Stomach smooth muscle (tissue), 2 donors: ENCODE data around the gene RANGAP1.
A peak's percentile ranks its signal among the peaks of the same experiment; 100 is the strongest.
"Not testable (repeated sequence)": the region's sequence is repeated elsewhere in the genome, so short reads cannot be mapped to it uniquely, and the experiment has no call there.

Experiments used
- H3K27ac ChIP-seq: one replicate; pipeline ENCODE4 v1.7.0; 2013; ENCODE audit warnings: mild to moderate bottlenecking, low read length, inconsistent platforms
- H3K27me3 ChIP-seq, 2 donors: one replicate each; pipeline ENCODE4 v1.7.0; 2013; ENCODE audit warnings: low read length in 2 of 2; ENCODE audit not compliant: insufficient read depth in 2 of 2, control insufficient read depth in 1 of 2
- H3K36me3 ChIP-seq, 2 donors: one replicate each; pipeline ENCODE4 v1.7.0; 2013; ENCODE audit warnings: low read length in 2 of 2; ENCODE audit not compliant: control insufficient read depth in 2 of 2, insufficient read depth in 2 of 2
- H3K4me1 ChIP-seq: one replicate; pipeline ENCODE4 v1.7.0; 2013; ENCODE audit warnings: low read length; ENCODE audit not compliant: control insufficient read depth, insufficient read depth
- H3K4me3 ChIP-seq, 2 donors: one replicate each; pipeline ENCODE4 v1.7.0; 2013; ENCODE audit warnings: low read length in 2 of 2
- H3K9ac ChIP-seq, 2 donors: one replicate each; pipeline ENCODE4 v1.7.0; 2013; ENCODE audit warnings: low read length in 2 of 2, mild to moderate bottlenecking in 1 of 2
- H3K9me3 ChIP-seq, 2 donors: one replicate each; pipeline ENCODE4 v1.7.0; 2013; ENCODE audit warnings: low read length in 2 of 2; ENCODE audit not compliant: control insufficient read depth in 2 of 2
- donor health status: healthy.
- donor health status: Pancreatic carcinoma.

Gene RANGAP1

GRCh38 chr22:41300661-41301060 is 14.7 kb upstream of the RANGAP1 start:
- Histone ChIP-seq H3K9me3 (no peaks in the 10 kb centered on the region), H3K27me3 (no peaks in the 10 kb centered on the region), H3K36me3 (no peaks in the 10 kb centered on the region), H3K4me3 (peak overlapping the region; percentile 73 to 80), H3K27ac (peak overlapping the region; percentile 55), H3K9ac (peak overlapping the region; percentile 82 to 94), H3K4me1 (peaks cover 13% of the 10 kb centered on the region)

DNA sequence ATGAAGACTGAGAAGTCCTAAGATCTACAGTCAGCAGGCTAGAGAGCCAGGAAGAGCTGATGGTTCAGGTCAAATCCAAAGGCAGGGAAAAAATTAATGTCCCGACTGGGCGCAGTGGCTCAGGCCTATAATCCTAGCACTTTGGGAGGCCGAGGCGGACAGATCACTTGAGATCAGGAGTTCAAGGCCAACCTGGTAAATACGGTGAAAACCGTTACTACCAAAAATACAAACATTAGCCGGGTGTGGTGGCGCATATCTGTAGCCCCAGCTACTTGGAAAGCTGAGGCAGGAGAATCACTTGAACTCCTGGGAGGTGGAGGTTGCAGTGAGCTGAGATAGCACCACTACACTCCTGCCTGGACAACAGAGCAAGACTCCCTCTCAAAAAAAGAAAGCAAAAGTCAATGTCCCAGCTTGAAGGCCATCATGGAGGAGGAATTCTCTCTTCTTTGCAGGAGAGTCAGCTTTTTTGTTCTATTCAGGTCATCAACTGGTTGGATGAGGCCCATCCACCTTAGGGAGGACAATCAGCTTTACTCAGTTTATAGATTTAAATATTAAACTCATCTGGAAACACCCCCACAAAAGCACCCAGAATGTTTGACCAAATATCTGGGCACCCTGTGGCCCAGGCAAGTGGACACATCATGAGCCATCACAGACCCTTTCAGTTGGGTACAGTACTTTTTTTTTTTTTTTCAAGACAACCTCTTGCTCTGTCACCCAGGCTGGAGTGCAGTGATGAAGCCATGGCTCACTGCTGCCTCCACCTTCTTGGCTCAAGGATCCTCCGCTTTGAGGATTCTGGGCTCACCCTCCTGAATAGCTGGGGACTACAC is 11.1 kb upstream of the RANGAP1 start:
- Histone ChIP-seq H3K9me3 (no peaks in the 10 kb centered on the region), H3K27ac (no peak overlapping the region), H3K4me1 (peaks cover 6% of the 10 kb centered on the region), H3K27me3 (no peaks in the 10 kb centered on the region), H3K36me3 (no peaks in the 10 kb centered on the region), H3K4me3 (no peak overlapping the region), H3K9ac (no peak overlapping the region)

- not testable (repeated sequence) for H3K27ac ChIP-seq, H3K27me3 ChIP-seq, H3K9ac ChIP-seq, H3K4me1 ChIP-seq, H3K9me3 ChIP-seq, H3K36me3 ChIP-seq, H3K4me3 ChIP-seq
Observed at GRCh38 chr22:41294816-41295215, 8.8 kb upstream of the RANGAP1 start.

GRCh38 chr22:41290262-41291221 is 4.6 kb upstream of the RANGAP1 start:
- Histone ChIP-seq H3K9me3 (no peaks in the 10 kb centered on the region), H3K27me3 (no peaks in the 10 kb centered on the region), H3K36me3 (no peaks in the 10 kb centered on the region), H3K4me3 (no peak overlapping the region), H3K27ac (no peak overlapping the region), H3K9ac (no peak overlapping the region), H3K4me1 (peaks cover 4% of the 10 kb centered on the region)

DNA sequence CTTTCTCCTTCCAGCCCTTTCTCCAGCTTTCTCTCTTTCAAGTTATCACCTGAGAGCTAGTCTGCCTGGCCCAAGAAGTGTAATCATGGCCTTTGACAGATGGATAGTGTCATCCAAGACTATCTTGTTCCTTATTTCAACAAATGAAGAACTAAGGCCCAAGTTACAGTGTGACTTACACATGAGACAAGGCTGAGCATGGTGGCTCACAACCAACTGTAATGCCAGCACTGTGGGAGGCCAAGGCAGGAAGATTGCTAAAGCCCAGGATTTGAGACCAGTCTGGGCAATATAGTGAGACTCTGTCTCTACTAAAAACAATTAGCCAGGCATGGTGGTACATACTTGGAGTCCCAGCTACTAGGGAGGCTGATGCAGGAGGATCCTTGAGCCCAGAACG is 3.7 kb upstream of the RANGAP1 start:
- H3K36me3 ChIP-seq: peaks cover 0 to under 1% of the 10 kb centered on the region in 2 donors
- H3K9me3 ChIP-seq: no peaks in the 10 kb centered on the region
- H3K4me1 ChIP-seq: peaks cover 7% of the 10 kb centered on the region
- H3K27ac ChIP-seq: no peak overlapping the region
- H3K9ac ChIP-seq: no peak overlapping the region
- no peaks in the 10 kb centered on the region for H3K27me3 ChIP-seq
- no peak overlapping the region for H3K4me3 ChIP-seq

- peak overlapping the region; percentile 37 for H3K27ac ChIP-seq
Observed at GRCh38 chr22:41288245-41288946, 2.4 kb upstream of the RANGAP1 start.

GRCh38 chr22:41286639-41287091 is 678 bp upstream of the RANGAP1 start:
- peaks cover 3 to 8% of the 10 kb centered on the region in 2 donors for H3K36me3 ChIP-seq

More at GRCh38 chr22:41288245-41288946, 2.4 kb upstream of the RANGAP1 start:
- H3K36me3 ChIP-seq: peaks cover 3% of the 10 kb centered on the region in 2 donors
- H3K9ac ChIP-seq: peak overlapping the region in 1 of 2 donors; percentile 20
- H3K4me1 ChIP-seq: peaks cover 7% of the 10 kb centered on the region
- no peaks in the 10 kb centered on the region for H3K27me3 ChIP-seq
- H3K4me3 ChIP-seq: no peak overlapping the region
- H3K9me3 ChIP-seq: no peaks in the 10 kb centered on the region

GRCh38 chr22:41285441-41285819 is 557 bp downstream of the RANGAP1 start:
- no peaks in the 10 kb centered on the region for H3K9me3 ChIP-seq
- H3K36me3 ChIP-seq: peaks cover 8 to 12% of the 10 kb centered on the region in 2 donors
- peak overlapping the region; percentile 84 to 91 for H3K4me3 ChIP-seq
- H3K9ac ChIP-seq: peak overlapping the region; percentile 73 to 88
- peaks cover 7% of the 10 kb centered on the region for H3K4me1 ChIP-seq
- no peaks in the 10 kb centered on the region for H3K27me3 ChIP-seq
- peak overlapping the region; percentile 67 for H3K27ac ChIP-seq

More at GRCh38 chr22:41286639-41287091, 678 bp upstream of the RANGAP1 start:
- H3K9me3 ChIP-seq: no peaks in the 10 kb centered on the region
- peak overlapping the region; percentile 67 for H3K27ac ChIP-seq
- peak overlapping the region; percentile 50 to 74 for H3K9ac ChIP-seq
- H3K4me1 ChIP-seq: peaks cover 7% of the 10 kb centered on the region
- H3K27me3 ChIP-seq: no peaks in the 10 kb centered on the region
- peak overlapping the region; percentile 72 to 84 for H3K4me3 ChIP-seq

DNA sequence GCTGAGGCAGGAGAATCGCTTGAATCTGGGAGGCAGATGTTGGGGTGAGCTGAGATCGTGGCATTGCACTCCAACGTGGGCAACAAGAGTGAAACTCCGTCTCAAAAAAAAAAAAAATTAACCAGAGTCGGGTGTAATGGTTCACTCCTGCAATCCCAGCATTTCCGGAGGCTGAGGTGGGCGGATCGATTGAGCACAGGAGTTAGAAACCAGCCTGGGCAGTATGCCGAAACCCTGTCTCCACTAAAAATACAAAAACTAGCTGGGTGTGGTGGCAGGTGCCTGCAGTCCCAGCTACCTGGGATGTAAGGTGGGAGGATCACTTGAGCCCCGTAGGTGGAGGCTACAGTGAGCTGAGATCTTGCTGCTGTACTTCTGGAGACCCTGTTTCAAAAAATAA is 1.5 kb downstream of the RANGAP1 start:
- Histone ChIP-seq H3K9me3 (no peaks in the 10 kb centered on the region), H3K27ac (no peak overlapping the region), H3K27me3 (no peaks in the 10 kb centered on the region), H3K4me3 (no peak overlapping the region), H3K36me3 (peaks cover 14 to 17% of the 10 kb centered on the region in 2 donors), H3K9ac (peak overlapping the region in 1 of 2 donors; percentile 88), H3K4me1 (peaks cover 7% of the 10 kb centered on the region)

- Histone ChIP-seq H3K9ac (no peak overlapping the region), H3K4me3 (no peak overlapping the region), H3K9me3 (no peaks in the 10 kb centered on the region), H3K27me3 (no peaks in the 10 kb centered on the region), H3K4me1 (peaks cover 7% of the 10 kb centered on the region), H3K27ac (no peak overlapping the region), H3K36me3 (peaks cover 26% of the 10 kb centered on the region in 2 donors)
Observed at GRCh38 chr22:41280854-41281253, 5.1 kb downstream of the RANGAP1 start.
